ENCODE results near the gene E2F6. TPM values are rescaled to one million over a fixed set of nuclear protein-coding genes. Genes with fewer than 3 reads are reported as not detected.

Gene E2F6
- polyA plus RNA-seq, 3 donors, result 3.5 to 6.4 (median 3.7) TPM

- no peak overlapping the region for H3K27ac ChIP-seq (ENCODE audit: low read depth in 1 of 2, low read length in 2 of 2)
- peak in 1 of 3 donors; percentile 7 for DNase-seq
- Mint-ChIP-seq H3K9me3 (peaks cover 0 to 3% (median 0%) of the 10 kb centered on the region in 7 donors), H3K27ac (no peak overlapping the region), H3K4me3 (no peak overlapping the region), H3K4me1 (peaks cover under 1% of the 10 kb centered on the region), H3K36me3 (no peaks in the 10 kb centered on the region), H3K27me3 (ENCODE audit: low read depth in 3 of 3) (peaks cover 16 to 27% (median 19%) of the 10 kb centered on the region in 3 donors)
- H3K4me1 ChIP-seq (ENCODE audit: control insufficient read depth in 1 of 2, insufficient read depth in 2 of 2, low read length in 2 of 2), result no peaks in the 10 kb centered on the region
- H3K36me3 ChIP-seq (replicated peaks in 1 of 2; ENCODE audit: control insufficient read depth in 1 of 2, insufficient read depth in 2 of 2, low read length in 2 of 2), result no peaks in the 10 kb centered on the region
- no peaks in the 10 kb centered on the region for H4K20me1 ChIP-seq (ENCODE audit: insufficient read depth, low read length)
- no peak overlapping the region for H3K9ac ChIP-seq (ENCODE audit: insufficient read depth, low read length, poor library complexity, severe bottlenecking)
- WGBS (ENCODE audit: insufficient coverage), result 45% methylated on average over 15 of the region's 30 CpGs
- H3K4me3 ChIP-seq (replicated peaks in 1 of 3; ENCODE audit: low read depth in 2 of 3, low read length in 3 of 3), result no peak overlapping the region
- no peaks in the 10 kb centered on the region for H3K79me2 ChIP-seq (ENCODE audit: insufficient read depth, low read length)
- no peak overlapping the region for H2AFZ ChIP-seq (ENCODE audit: insufficient read depth, low read depth, low read length, poor library complexity, severe bottlenecking)
- intact Hi-C loops (cut with micrococcal nuclease), result no loop called here
- no peak overlapping the region for H3K4me2 ChIP-seq (replicated peaks; ENCODE audit: extremely low read depth, low read length, poor library complexity, severe bottlenecking)
- H3K9me3 ChIP-seq (replicated peaks in 1 of 2; ENCODE audit: control insufficient read depth in 1 of 2, insufficient read depth in 1 of 2, low read length in 2 of 2), result no peaks in the 10 kb centered on the region
- H3K27me3 ChIP-seq (ENCODE audit: control insufficient read depth in 2 of 2, insufficient read depth in 2 of 2, low read length in 2 of 2), result peaks cover 0 to 18% of the 10 kb centered on the region in 2 donors
- TF ChIP-seq CTCF (IDR thresholded peaks at IDR 0.05), result no peak
These were observed 30.1 kb upstream of the E2F6 start for GRCh38 chr2:11495844-11496681.

DNA sequence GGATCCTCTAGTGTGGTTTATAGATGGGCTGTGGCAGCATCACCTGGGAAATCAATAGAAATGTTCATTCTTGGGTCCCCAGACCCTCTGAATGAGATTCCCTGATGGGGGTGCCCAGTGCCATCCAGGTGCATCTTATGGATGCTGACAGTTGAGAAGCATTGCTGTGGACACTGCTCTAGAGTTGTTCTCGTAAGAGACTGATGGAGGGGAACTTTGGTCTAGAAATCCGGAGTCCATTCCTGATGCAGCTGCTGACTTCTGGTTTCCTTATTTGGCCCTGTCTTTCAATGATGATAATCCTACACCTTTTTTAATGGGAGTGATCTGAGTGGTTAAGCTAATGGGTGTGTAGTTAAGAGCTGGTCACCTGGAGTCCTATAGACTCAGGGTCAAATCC lies 28.3 kb upstream of the E2F6 start:
- Histone ChIP-seq H3K79me2 (ENCODE audit: insufficient read depth, low read length) (no peaks in the 10 kb centered on the region), H4K20me1 (ENCODE audit: insufficient read depth, low read length) (no peaks in the 10 kb centered on the region), H3K4me3 (replicated peaks in 1 of 3; ENCODE audit: low read depth in 2 of 3, low read length in 3 of 3) (no peak overlapping the region), H2AFZ (ENCODE audit: insufficient read depth, low read depth, low read length, poor library complexity, severe bottlenecking) (no peak overlapping the region), H3K36me3 (replicated peaks in 1 of 2; ENCODE audit: control insufficient read depth in 1 of 2, insufficient read depth in 2 of 2, low read length in 2 of 2) (no peaks in the 10 kb centered on the region), H3K9me3 (replicated peaks in 1 of 2; ENCODE audit: control insufficient read depth in 1 of 2, insufficient read depth in 1 of 2, low read length in 2 of 2) (no peaks in the 10 kb centered on the region), H3K4me1 (ENCODE audit: control insufficient read depth in 1 of 2, insufficient read depth in 2 of 2, low read length in 2 of 2) (no peaks in the 10 kb centered on the region), H3K27me3 (ENCODE audit: control insufficient read depth in 2 of 2, insufficient read depth in 2 of 2, low read length in 2 of 2) (peaks cover 0 to 18% of the 10 kb centered on the region in 2 donors), H3K27ac (ENCODE audit: low read depth in 1 of 2, low read length in 2 of 2) (no peak overlapping the region), H3K9ac (ENCODE audit: insufficient read depth, low read length, poor library complexity, severe bottlenecking) (no peak overlapping the region), H3K4me2 (replicated peaks; ENCODE audit: extremely low read depth, low read length, poor library complexity, severe bottlenecking) (no peak overlapping the region)
- intact Hi-C loops (cut with micrococcal nuclease), result no loop called here
- H3K27me3 Mint-ChIP-seq (ENCODE audit: low read depth in 3 of 3), result peaks cover 15 to 38% (median 22%) of the 10 kb centered on the region in 3 donors
- TF ChIP-seq CTCF (IDR thresholded peaks at IDR 0.05), result no peak
- H3K9me3 Mint-ChIP-seq, result peaks cover 0 to 10% (median 4%) of the 10 kb centered on the region in 7 donors
- no peaks in the 10 kb centered on the region for H3K4me1 Mint-ChIP-seq
- WGBS (ENCODE audit: insufficient coverage), result 100% methylated on average over 2 of the region's 2 CpGs
- no peak overlapping the region for H3K4me3 Mint-ChIP-seq
- no peak for DNase-seq
- peak overlapping the region in 1 of 7 donors; percentile 20 for H3K27ac Mint-ChIP-seq
- no peaks in the 10 kb centered on the region for H3K36me3 Mint-ChIP-seq

Measured in CD14-positive monocyte (primary cell).